Kidney (tissue), 14 donors: Measurements from ENCODE around the gene TMEM203. TPM values are rescaled to one million over a fixed set of nuclear protein-coding genes. Genes with fewer than 3 reads are reported as not detected.

ENCODE experiments used
- DNase-seq, 5 donors: peaks; one replicate each; pipeline ENCODE4 v3.0.0-alpha.2; 2013 to 2020
- FAIRE-seq: peaks from 2 replicates; lab custom pipeline; 2012; peaks lifted over from hg19 to GRCh38; lab: Jason Lieb, UNC
- H3K27ac ChIP-seq, 2 donors: one replicate each; pipeline ENCODE4 v1.7.0; 2013; ENCODE audit warnings: low read depth in 2 of 2, low read length in 2 of 2, inconsistent platforms in 1 of 2
- H3K27me3 ChIP-seq: one replicate; pipeline ENCODE4 v1.7.1; 2013; ENCODE audit warnings: low read length, inconsistent platforms; ENCODE audit not compliant: control insufficient read depth, insufficient read depth
- H3K36me3 ChIP-seq, 3 donors: one replicate each; pipeline versions ENCODE4 v1.7.0 to v1.7.1; 2013; ENCODE audit warnings: low read length in 3 of 3, control low read depth in 1 of 3, inconsistent platforms in 1 of 3; ENCODE audit not compliant: insufficient read depth in 3 of 3, control insufficient read depth in 2 of 3
- H3K4me1 ChIP-seq, 3 donors: one replicate each; pipeline versions ENCODE4 v1.7.0 to v1.7.1; 2013; ENCODE audit warnings: low read length in 3 of 3, inconsistent platforms in 1 of 3, low read depth in 1 of 3; ENCODE audit not compliant: control insufficient read depth in 2 of 3, insufficient read depth in 2 of 3
- H3K4me3 ChIP-seq, 3 donors: one replicate each; pipeline versions ENCODE4 v1.7.0 to v1.8.1; 2013; ENCODE audit warnings: low read length in 3 of 3, control low read depth in 1 of 3, inconsistent platforms in 1 of 3
- H3K9ac ChIP-seq, 3 donors: one replicate each; pipeline versions ENCODE4 v1.7.0 to v1.7.1; 2013; ENCODE audit warnings: low read length in 3 of 3, control low read depth in 1 of 3, inconsistent platforms in 1 of 3
- H3K9me3 ChIP-seq, 3 donors: one replicate each; pipeline versions ENCODE4 v1.7.0 to v1.7.1; 2013; ENCODE audit warnings: low read length in 3 of 3, control low read depth in 1 of 3, inconsistent platforms in 1 of 3; ENCODE audit not compliant: control insufficient read depth in 2 of 3, insufficient read depth in 1 of 3
- intact Hi-C: fragments of 100-400 bp; cut with DNase I; formaldehyde crosslinking; loops from one replicate; pipeline ENCODE4 v1.11.1; 2022
- polyA plus RNA-seq: library from polyadenylated mRNA; stranded (reverse); fragments of 350-450 nt; fragmentation: Illumina TruSeq; extraction: RNeasy Lipid Tissue Mini Kit (QIAGEN cat#74804); gene quantifications from one replicate; pipeline ENCODE4 v1.2.3, GENCODE V29; 2014; ENCODE audit warnings: low read depth, low replicate concordance; ENCODE audit not compliant: insufficient read depth
- total RNA-seq: library from RNA; stranded (reverse); fragmentation: NEBNext Ultra II Directional; extraction: Animal tissue kit (Norgen Biotek cat#: 25700); gene quantifications from one replicate; pipeline ENCODE4 v1.2.1, GENCODE V29; 2021
- TF ChIP-seq, protein P1 (sequence below): IDR thresholded peaks from 3 replicates; pipeline ENCODE4 v1.5.1; 2012; ENCODE audit warnings: mild to moderate bottlenecking, moderate library complexity, borderline replicate concordance; ENCODE audit not compliant: insufficient read depth; ENCODE audit errors: extremely low read depth
- donor health status: control.
- donor health status: control.
- donor health status: control.
- donor health status: control.
- donor health status: control.
- donor health status: DM: yes; HTN: yes; CAD: no.
- donor health status: Normal renal cell carcinoma (clear cell type).

Gene TMEM203
- total and polyA plus RNA-seq, 2 donors from 2014 or later: 36.3 to 53.5 TPM

GRCh38 chr9:137163365-137163715, 42.1 kb downstream of the TMEM203 start:
- TF ChIP-seq, protein P1, sequence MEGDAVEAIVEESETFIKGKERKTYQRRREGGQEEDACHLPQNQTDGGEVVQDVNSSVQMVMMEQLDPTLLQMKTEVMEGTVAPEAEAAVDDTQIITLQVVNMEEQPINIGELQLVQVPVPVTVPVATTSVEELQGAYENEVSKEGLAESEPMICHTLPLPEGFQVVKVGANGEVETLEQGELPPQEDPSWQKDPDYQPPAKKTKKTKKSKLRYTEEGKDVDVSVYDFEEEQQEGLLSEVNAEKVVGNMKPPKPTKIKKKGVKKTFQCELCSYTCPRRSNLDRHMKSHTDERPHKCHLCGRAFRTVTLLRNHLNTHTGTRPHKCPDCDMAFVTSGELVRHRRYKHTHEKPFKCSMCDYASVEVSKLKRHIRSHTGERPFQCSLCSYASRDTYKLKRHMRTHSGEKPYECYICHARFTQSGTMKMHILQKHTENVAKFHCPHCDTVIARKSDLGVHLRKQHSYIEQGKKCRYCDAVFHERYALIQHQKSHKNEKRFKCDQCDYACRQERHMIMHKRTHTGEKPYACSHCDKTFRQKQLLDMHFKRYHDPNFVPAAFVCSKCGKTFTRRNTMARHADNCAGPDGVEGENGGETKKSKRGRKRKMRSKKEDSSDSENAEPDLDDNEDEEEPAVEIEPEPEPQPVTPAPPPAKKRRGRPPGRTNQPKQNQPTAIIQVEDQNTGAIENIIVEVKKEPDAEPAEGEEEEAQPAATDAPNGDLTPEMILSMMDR: no peak
- Histone ChIP-seq H3K4me3 (no peak overlapping the region), H3K9me3 (no peaks in the 10 kb centered on the region), H3K27ac (no peak overlapping the region), H3K27me3 (peaks cover 38% of the 10 kb centered on the region), H3K9ac (no peak overlapping the region), H3K36me3 (no peaks in the 10 kb centered on the region), H3K4me1 (peaks cover 0 to 6% (median 0%) of the 10 kb centered on the region in 3 donors)
- intact Hi-C loops: no loop called here
- FAIRE-seq: no peak
- DNase-seq: no peak

DNA sequence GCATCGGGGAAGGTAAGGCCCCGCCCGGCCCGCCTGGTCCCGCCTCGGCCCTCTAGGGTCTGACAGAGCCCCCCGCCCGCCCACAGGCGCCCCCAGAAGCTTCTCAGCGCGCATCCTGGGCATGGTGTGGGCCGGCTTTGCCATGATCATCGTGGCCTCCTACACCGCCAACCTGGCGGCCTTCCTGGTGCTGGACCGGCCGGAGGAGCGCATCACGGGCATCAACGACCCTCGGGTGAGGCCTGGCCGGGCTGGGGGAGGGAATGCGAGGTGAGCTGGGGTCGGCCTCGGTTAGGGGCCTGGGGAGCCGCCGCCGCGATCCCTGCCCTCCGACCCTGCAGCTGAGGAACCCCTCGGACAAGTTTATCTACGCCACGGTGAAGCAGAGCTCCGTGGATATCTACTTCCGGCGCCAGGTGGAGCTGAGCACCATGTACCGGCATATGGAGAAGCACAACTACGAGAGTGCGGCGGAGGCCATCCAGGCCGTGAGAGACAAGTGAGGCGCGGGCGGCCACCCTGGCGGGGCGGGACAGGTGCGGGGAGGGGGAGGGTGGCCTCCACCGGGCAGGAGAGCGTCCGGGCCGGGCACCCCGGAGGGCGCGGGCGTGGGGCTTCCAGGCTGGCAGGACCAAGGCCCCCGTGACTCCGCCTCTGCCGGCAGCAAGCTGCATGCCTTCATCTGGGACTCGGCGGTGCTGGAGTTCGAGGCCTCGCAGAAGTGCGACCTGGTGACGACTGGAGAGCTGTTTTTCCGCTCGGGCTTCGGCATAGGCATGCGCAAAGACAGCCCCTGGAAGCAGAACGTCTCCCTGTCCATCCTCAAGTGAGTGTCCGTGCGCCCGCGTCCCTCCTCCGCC, 42.7 kb downstream of the TMEM203 start:
- FAIRE-seq: no peak
- intact Hi-C loops: no loop called here
- Histone ChIP-seq H3K4me1 (peaks cover 0 to 4% (median 0%) of the 10 kb centered on the region in 3 donors), H3K9me3 (no peaks in the 10 kb centered on the region), H3K36me3 (no peaks in the 10 kb centered on the region), H3K27me3 (peaks cover 43% of the 10 kb centered on the region), H3K27ac (no peak overlapping the region), H3K4me3 (no peak overlapping the region), H3K9ac (no peak overlapping the region)
- TF ChIP-seq, protein P1: peak; percentile 22
- no peak for DNase-seq

GRCh38 chr9:137161558-137162486, 43.6 kb downstream of the TMEM203 start:
- intact Hi-C loops: no loop called here
- no peak overlapping the region for H3K9ac ChIP-seq
- no peak overlapping the region for H3K27ac ChIP-seq
- H3K36me3 ChIP-seq: no peaks in the 10 kb centered on the region
- peaks cover 0 to 6% (median 0%) of the 10 kb centered on the region in 3 donors for H3K4me1 ChIP-seq
- peaks cover 46% of the 10 kb centered on the region for H3K27me3 ChIP-seq
- DNase-seq: no peak
- FAIRE-seq: no peak
- no peaks in the 10 kb centered on the region for H3K9me3 ChIP-seq
- TF ChIP-seq, protein P1: no peak
- H3K4me3 ChIP-seq: no peak overlapping the region
